Sigmoid colon (tissue), 7 donors: ENCODE results near the gene SPRED1. TPM values are rescaled to one million over a fixed set of nuclear protein-coding genes. Genes with fewer than 3 reads are reported as not detected.

Experiments used
- DNase-seq: peaks from one replicate; pipeline ENCODE4 v3.0.0-alpha.2; 2019
- H3K27ac ChIP-seq, 4 donors: fragments of 200-600 bp; sonication (generic); one replicate each; pipeline ENCODE4 v1.5.1; 2016 to 2019; ENCODE audit warnings: mild to moderate bottlenecking in 1 of 4
- H3K27me3 ChIP-seq, 3 donors: fragments of 200-600 bp; sonication (generic); one replicate each; pipeline ENCODE4 v1.5.1; 2019; ENCODE audit warnings: mild to moderate bottlenecking in 1 of 3
- H3K36me3 ChIP-seq, 4 donors: fragments of 200-600 bp; sonication (generic); one replicate each; pipeline ENCODE4 v1.5.1; 2016 to 2019
- H3K4me1 ChIP-seq, 4 donors: fragments of 200-600 bp; sonication (generic); one replicate each; pipeline ENCODE4 v1.5.1; 2017 to 2019
- H3K4me3 ChIP-seq, 4 donors: fragments of 200-600 bp; sonication (generic); one replicate each; pipeline ENCODE4 v1.5.1; 2017 to 2019; ENCODE audit warnings: mild to moderate bottlenecking in 2 of 4, moderate library complexity in 1 of 4
- H3K9me3 ChIP-seq, 4 donors: fragments of 200-600 bp in 3 of 4; sonication (generic) in 3 of 4; one replicate each; pipeline versions ENCODE4 v1.5.1 to v1.6.1; 2013 to 2019
- CTCF ChIP-seq, 4 experiments: fragments of 450-650 bp in 3 of 4; fragments of 200-600 bp in 1 of 4; IDR thresholded peaks; one replicate each; pipeline ENCODE4 v1.5.1; 2016 to 2019; ENCODE audit warnings: antibody characterized with exemption in 4 of 4, mild to moderate bottlenecking in 3 of 4, moderate library complexity in 2 of 4
- EP300 ChIP-seq, 4 donors: sonication (generic); formaldehyde crosslinking; IDR thresholded peaks; one replicate each; pipeline ENCODE4 v1.6.1; 2017; ENCODE audit warnings: antibody characterized with exemption in 4 of 4
- POLR2A ChIP-seq, 2 donors: fragments of 450-650 bp; IDR thresholded peaks; one replicate each; pipeline ENCODE4 v1.6.1; 2016; ENCODE audit warnings: antibody characterized with exemption in 2 of 2, mild to moderate bottlenecking in 2 of 2, moderate library complexity in 2 of 2
- POLR2AphosphoS5 ChIP-seq, 4 donors: sonication (generic); formaldehyde crosslinking; IDR thresholded peaks; one replicate each; pipeline ENCODE4 v1.6.1; 2017; ENCODE audit warnings: antibody characterized with exemption in 4 of 4
- WGBS, 2 donors: extraction: QIAGEN DNeasy Blood & Tissue Kit; methylation state at CpG; one replicate each; pipeline ENCODE4 v1.1.7; 2013; 5-methylcytosine and 5-hydroxymethylcytosine counted together
- intact Hi-C: fragments of 100-400 bp; cut with DNase I; formaldehyde crosslinking; loops from one replicate; pipeline ENCODE4 v1.15.1; 2023
- polyA plus RNA-seq, 3 donors: library from polyadenylated mRNA; stranded (reverse); fragments of 200-250 nt; gene quantifications; one replicate each; pipeline ENCODE4 v1.2.3, GENCODE V29; 2013
- total RNA-seq, 4 donors: library from RNA; depleted of rRNA; stranded (reverse); fragments of >200 nt; gene quantifications; one replicate each; pipeline ENCODE4 v1.1.0, GENCODE V29; 2016
- donor health status: healthy with polysubstance abuse.
- donor health status: Bipolar disorder and iron deficiency.
- donor health status: healthy.

SPRED1 gene
- total and polyA plus RNA-seq, 7 donors, result 6.8 to 17.8 (median 15.0) TPM

- TF ChIP-seq POLR2A (IDR thresholded peaks at IDR 0.05), result no peak
- no peak for TF ChIP-seq CTCF (IDR thresholded peaks at IDR 0.05)
- H3K36me3 ChIP-seq, result peaks cover 0 to 4% (median 0%) of the 10 kb centered on the region in 4 donors
- intact Hi-C loops, result loop anchor here (5.0 kb wide), 1 partner anchor 52 kb away; the partner anchor contains the start of gene SPRED1
- H3K27ac ChIP-seq, result peak overlapping the region in 2 of 4 donors; percentile 32 to 34
- peaks cover 0 to 8% (median 1%) of the 10 kb centered on the region in 4 donors for H3K4me1 ChIP-seq
- H3K27me3 ChIP-seq, result no peaks in the 10 kb centered on the region
- no peaks in the 10 kb centered on the region for H3K9me3 ChIP-seq
- 81 to 91% methylated on average over 3 of the region's 3 CpGs for WGBS, 2 donors
- no peak for DNase-seq
- H3K4me3 ChIP-seq, result no peak overlapping the region
These were observed 51.8 kb downstream of the SPRED1 start for GRCh38 chr15:38304481-38304880.

GRCh38 chr15:38307251-38307650, 54.6 kb downstream of the SPRED1 start:
- no peak for DNase-seq
- TF ChIP-seq POLR2A (IDR thresholded peaks at IDR 0.05), result no peak
- TF ChIP-seq CTCF (IDR thresholded peaks at IDR 0.05), result no peak
- TF ChIP-seq EP300 (IDR thresholded peaks at IDR 0.05), result no peak
- TF ChIP-seq POLR2AphosphoS5 (IDR thresholded peaks at IDR 0.05), result no peak

GRCh38 chr15:38307861-38308641, 55.4 kb downstream of the SPRED1 start:
- Histone ChIP-seq H3K27me3 (no peaks in the 10 kb centered on the region), H3K9me3 (no peaks in the 10 kb centered on the region), H3K27ac (no peak overlapping the region), H3K4me1 (no peaks in the 10 kb centered on the region), H3K4me3 (no peak overlapping the region), H3K36me3 (peaks cover 0 to 7% (median 0%) of the 10 kb centered on the region in 4 donors)
- DNase-seq, result no peak
- intact Hi-C loops, result no loop called here
- TF ChIP-seq EP300 (IDR thresholded peaks at IDR 0.05) (no peak), CTCF (IDR thresholded peaks at IDR 0.05) (no peak), POLR2AphosphoS5 (IDR thresholded peaks at IDR 0.05) (no peak)
- WGBS, 2 donors, result 84 to 89% methylated on average over 5 of the region's 5 CpGs

More at GRCh38 chr15:38307251-38307650, 54.6 kb downstream of the SPRED1 start:
- no peaks in the 10 kb centered on the region for H3K4me1 ChIP-seq
- intact Hi-C loops, result no loop called here
- no peaks in the 10 kb centered on the region for H3K9me3 ChIP-seq
- WGBS, 2 donors, result 83 to 86% methylated on average over 2 of the region's 2 CpGs
- no peaks in the 10 kb centered on the region for H3K27me3 ChIP-seq
- H3K4me3 ChIP-seq, result no peak overlapping the region
- peaks cover 0 to 7% (median 0%) of the 10 kb centered on the region in 4 donors for H3K36me3 ChIP-seq
- no peak overlapping the region for H3K27ac ChIP-seq

- peaks cover 0 to 7% (median 0%) of the 10 kb centered on the region in 4 donors for H3K36me3 ChIP-seq
- 87 to 90% methylated on average over 3 of the region's 3 CpGs for WGBS, 2 donors
- intact Hi-C loops, result no loop called here
These were observed 56.2 kb downstream of the SPRED1 start for GRCh38 chr15:38308797-38309196.

More at GRCh38 chr15:38308797-38309196, 56.2 kb downstream of the SPRED1 start:
- no peaks in the 10 kb centered on the region for H3K4me1 ChIP-seq
- no peak overlapping the region for H3K27ac ChIP-seq
- no peak for TF ChIP-seq CTCF (IDR thresholded peaks at IDR 0.05)
- TF ChIP-seq POLR2A (IDR thresholded peaks at IDR 0.05), result no peak
- TF ChIP-seq POLR2AphosphoS5 (IDR thresholded peaks at IDR 0.05), result no peak
- no peak for TF ChIP-seq EP300 (IDR thresholded peaks at IDR 0.05)
- DNase-seq, result no peak
- H3K27me3 ChIP-seq, result no peaks in the 10 kb centered on the region
- no peak overlapping the region for H3K4me3 ChIP-seq
- H3K9me3 ChIP-seq, result no peaks in the 10 kb centered on the region
